K562 treated with DMSO at 1 percent for 24 hours (cell line): ENCODE results near the gene KRTAP4-4. TPM values are rescaled to one million over a fixed set of nuclear protein-coding genes. Genes with fewer than 3 reads are reported as not detected.

Source experiments
- total RNA-seq: library from RNA; unstranded; fragments of 300-600 nt; gene quantifications from 2 replicates; pipeline ENCODE4 v1.2.3, GENCODE V29; 2022; ENCODE audit warnings: low read depth; ENCODE audit not compliant: insufficient read depth

The KRTAP4-4 gene
- not detected in 2 replicates for total RNA-seq

GRCh38 chr17:41160648-41161047 lies at the start of gene KRTAP4-4:
TSS of gene KRTAP4-4 (minus strand) at chr17:41160748. CDS start at chr17:41160691, 57 bp downstream.

DNA sequence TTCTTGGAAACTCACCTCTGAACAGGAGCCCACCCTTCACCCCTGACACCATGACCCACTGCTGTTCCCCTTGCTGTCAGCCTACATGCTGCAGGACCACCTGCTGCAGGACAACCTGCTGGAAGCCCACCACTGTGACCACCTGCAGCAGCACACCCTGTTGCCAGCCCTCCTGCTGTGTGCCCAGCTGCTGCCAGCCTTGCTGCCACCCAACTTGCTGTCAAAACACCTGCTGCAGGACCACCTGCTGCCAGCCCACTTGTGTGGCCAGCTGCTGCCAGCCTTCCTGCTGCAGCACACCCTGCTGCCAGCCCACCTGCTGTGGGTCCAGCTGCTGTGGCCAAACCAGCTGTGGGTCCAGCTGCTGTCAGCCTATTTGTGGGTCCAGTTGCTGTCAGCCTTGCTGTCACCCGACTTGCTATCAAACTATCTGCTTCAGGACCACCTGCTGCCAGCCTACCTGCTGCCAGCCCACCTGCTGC lies 29.3 kb upstream of the KRTAP4-4 start, which contains the start of gene KRTAP9-1:
KRTAP9-1 (plus strand) TSS at position 51 of the 482 bp plus-strand sequence; CDS start at position 51, 0 bp downstream.

GRCh38 chr17:41184480-41184961 lies 24.0 kb upstream of the KRTAP4-4 start, which contains the start of gene KRTAP4-1:
TSS of gene KRTAP4-1 (minus strand) at chr17:41184911. CDS start at chr17:41184854, 57 bp downstream.

GRCh38 chr17:41177727-41178271 lies 17.3 kb upstream of the KRTAP4-4 start, which contains the start of gene KRTAP4-2:
TSS of gene KRTAP4-2 (minus strand) at chr17:41178221. CDS start at chr17:41178164, 57 bp downstream.

DNA sequence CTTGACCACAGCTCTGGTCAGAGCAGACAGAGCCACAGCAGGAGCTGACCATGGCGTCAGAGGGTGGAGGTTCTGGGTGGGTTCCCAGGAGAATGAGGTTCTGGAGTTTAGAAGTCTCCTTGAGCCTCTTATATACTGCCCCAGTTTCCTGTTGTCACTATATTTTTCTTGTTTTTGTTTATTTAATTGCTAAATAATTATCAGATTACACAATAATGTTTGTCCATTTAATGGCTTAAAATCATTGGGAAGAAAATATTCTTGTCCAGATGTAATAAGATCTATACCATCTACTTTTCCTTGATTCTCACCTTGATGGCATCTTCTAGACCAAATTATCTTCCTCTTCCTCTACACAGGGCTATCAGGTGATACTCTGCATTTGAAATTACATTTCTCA lies 7.6 kb upstream of the KRTAP4-4 start, which contains the start of gene KRTAP4-3:
KRTAP4-3 (minus strand) TSS at position 101 of the 400 bp plus-strand sequence; CDS start at position 52, 49 bp downstream.

GRCh38 chr17:41149652-41149985 lies 10.9 kb downstream of the KRTAP4-4 start, which contains the start of gene KRTAP4-5:
TSS of gene KRTAP4-5 (minus strand) at chr17:41149825. CDS start at chr17:41149767, 58 bp downstream.

DNA sequence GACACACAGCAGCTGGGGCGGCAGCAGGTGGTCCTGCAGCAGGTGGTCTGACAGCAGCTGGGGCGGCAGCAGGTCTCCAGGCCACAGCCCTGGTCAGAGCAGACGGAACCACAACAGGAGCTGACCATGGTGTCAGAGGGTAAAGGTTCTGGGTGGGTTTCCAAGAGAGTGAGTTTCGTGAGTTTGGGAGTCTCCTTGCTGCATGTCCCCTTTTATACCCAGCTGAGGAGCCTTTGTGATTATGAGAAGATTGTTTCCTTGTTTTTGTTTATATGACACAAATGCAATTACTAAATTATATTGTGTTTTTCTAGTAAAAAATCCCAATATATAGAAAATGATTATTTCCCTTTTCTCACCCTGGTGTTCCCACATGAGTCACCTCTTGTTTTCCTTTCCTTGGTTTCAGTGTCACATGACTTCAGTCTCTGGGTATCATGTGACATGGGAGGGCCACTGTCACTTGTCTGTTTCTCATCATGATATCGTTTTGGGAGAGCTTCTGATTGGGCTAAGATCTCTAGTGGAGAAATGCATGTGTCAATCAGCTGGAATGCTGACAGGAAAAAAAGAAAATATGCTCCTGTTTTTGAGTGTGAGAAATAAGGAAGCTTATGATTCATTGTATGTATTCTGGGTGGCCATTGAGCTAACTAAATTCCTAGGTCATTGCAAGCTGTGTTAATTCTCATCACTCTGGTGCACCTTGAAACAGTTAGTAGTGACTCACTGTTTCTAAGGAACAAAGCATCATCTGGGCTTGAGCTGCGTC lies 20.0 kb downstream of the KRTAP4-4 start, which contains the start of gene KRTAP4-6:
KRTAP4-6 (minus strand) TSS at position 185 of the 772 bp plus-strand sequence; CDS start at position 128, 57 bp downstream.

DNA sequence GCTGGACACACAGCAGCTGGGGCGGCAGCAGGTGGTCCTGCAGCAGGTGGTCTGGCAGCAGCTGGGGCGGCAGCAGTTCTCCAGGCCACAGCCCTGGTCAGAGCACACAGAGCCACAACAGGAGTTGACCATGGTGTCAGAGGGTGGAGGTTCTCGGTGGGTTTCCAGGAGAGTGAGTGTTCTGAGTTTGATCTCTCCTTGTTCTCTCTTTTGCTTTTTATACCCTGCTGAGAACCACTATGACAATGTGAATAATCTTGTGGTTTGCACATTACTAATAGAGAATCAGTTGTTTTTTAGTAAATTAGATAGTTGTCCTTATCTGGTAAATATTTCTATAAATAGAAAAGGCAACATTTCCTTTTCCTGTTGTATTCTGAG lies 36.6 kb downstream of the KRTAP4-4 start, which contains the start of gene KRTAP4-12:
KRTAP4-12 (minus strand) TSS at position 192 of the 381 bp plus-strand sequence; CDS start at position 132, 60 bp downstream.

GRCh38 chr17:41117846-41118386 lies 42.6 kb downstream of the KRTAP4-4 start, which contains the start of gene KRTAP4-11:
TSS of gene KRTAP4-11 (minus strand) at chr17:41118373. CDS start at chr17:41118315, 58 bp downstream.

Other genes starting within 250 kb of the KRTAP4-4 start
- not detected in 2 replicates for gene KRT23, start 223.1 kb downstream of the KRTAP4-4 start, total RNA-seq
- not detected in 2 replicates for gene KRT39, start 193.8 kb downstream of the KRTAP4-4 start, total RNA-seq
- gene KRT40, start 176.4 kb downstream of the KRTAP4-4 start, total RNA-seq = not detected in 2 replicates
- gene KRTAP3-3, start 166.6 kb downstream of the KRTAP4-4 start, total RNA-seq = not detected in 2 replicates
- not detected in 2 replicates for gene KRTAP3-2, start 160.8 kb downstream of the KRTAP4-4 start, total RNA-seq
- not detected in 2 replicates for gene KRTAP3-1, start 151.6 kb downstream of the KRTAP4-4 start, total RNA-seq
- not detected in 2 replicates for gene KRTAP1-5, start 133.5 kb downstream of the KRTAP4-4 start, total RNA-seq
- not detected in 2 replicates for gene KRTAP1-4, start 130.6 kb downstream of the KRTAP4-4 start, total RNA-seq
- gene KRTAP1-3, start 125.9 kb downstream of the KRTAP4-4 start, total RNA-seq = not detected in 2 replicates
- gene KRTAP1-1, start 119.3 kb downstream of the KRTAP4-4 start, total RNA-seq = not detected in 2 replicates
- gene KRTAP2-1, start 113.4 kb downstream of the KRTAP4-4 start, total RNA-seq = not detected in 2 replicates
- not detected in 2 replicates for gene KRTAP2-2, start 105.5 kb downstream of the KRTAP4-4 start, total RNA-seq
- not detected in 2 replicates for gene KRTAP2-3, start 100.6 kb downstream of the KRTAP4-4 start, total RNA-seq
- gene KRTAP2-4, start 94.9 kb downstream of the KRTAP4-4 start, total RNA-seq = not detected in 2 replicates
- gene KRTAP4-7, start 76.6 kb downstream of the KRTAP4-4 start, total RNA-seq = not detected in 2 replicates
- gene KRTAP4-8, start 62.6 kb downstream of the KRTAP4-4 start, total RNA-seq = not detected in 2 replicates
- not detected in 2 replicates for gene KRTAP4-16, start 58.5 kb downstream of the KRTAP4-4 start, total RNA-seq
- not detected in 2 replicates for gene KRTAP4-9, start 55.4 kb downstream of the KRTAP4-4 start, total RNA-seq
- gene KRTAP4-11, start 42.4 kb downstream of the KRTAP4-4 start, total RNA-seq = not detected in 2 replicates
- gene KRTAP4-12, start 36.6 kb downstream of the KRTAP4-4 start, total RNA-seq = not detected in 2 replicates
- not detected in 2 replicates for gene KRTAP4-6, start 20.2 kb downstream of the KRTAP4-4 start, total RNA-seq
- not detected in 2 replicates for gene KRTAP4-5, start 10.9 kb downstream of the KRTAP4-4 start, total RNA-seq
- gene KRTAP4-3, start 7.5 kb upstream of the KRTAP4-4 start, total RNA-seq = not detected in 2 replicates
- gene KRTAP4-2, start 17.5 kb upstream of the KRTAP4-4 start, total RNA-seq = not detected in 2 replicates
- gene KRTAP4-1, start 24.2 kb upstream of the KRTAP4-4 start, total RNA-seq = not detected in 2 replicates
- not detected in 2 replicates for gene KRTAP9-1, start 29.1 kb upstream of the KRTAP4-4 start, total RNA-seq
- not detected in 2 replicates for gene KRTAP9-2, start 65.9 kb upstream of the KRTAP4-4 start, total RNA-seq
- not detected in 2 replicates for gene KRTAP9-3, start 71.7 kb upstream of the KRTAP4-4 start, total RNA-seq
- gene KRTAP9-8, start 77.3 kb upstream of the KRTAP4-4 start, total RNA-seq = not detected in 2 replicates
- not detected in 2 replicates for gene KRTAP9-4, start 88.9 kb upstream of the KRTAP4-4 start, total RNA-seq
- not detected in 2 replicates for gene KRTAP9-9, start 94.6 kb upstream of the KRTAP4-4 start, total RNA-seq
- gene KRTAP9-6, start 104.6 kb upstream of the KRTAP4-4 start, total RNA-seq = not detected in 2 replicates
- gene KRTAP9-7, start 115.0 kb upstream of the KRTAP4-4 start, total RNA-seq = not detected in 2 replicates
- not detected in 2 replicates for gene KRTAP29-1, start 142.1 kb upstream of the KRTAP4-4 start, total RNA-seq
- gene KRTAP16-1, start 148.6 kb upstream of the KRTAP4-4 start, total RNA-seq = not detected in 2 replicates
- gene KRTAP17-1, start 155.0 kb upstream of the KRTAP4-4 start, total RNA-seq = not detected in 2 replicates
- gene KRT33A, start 190.1 kb upstream of the KRTAP4-4 start, total RNA-seq = not detected in 2 replicates
- gene KRT33B, start 209.1 kb upstream of the KRTAP4-4 start, total RNA-seq = not detected in 2 replicates
- not detected in 2 replicates for gene KRT34, start 221.6 kb upstream of the KRTAP4-4 start, total RNA-seq
- not detected in 2 replicates for gene KRT31, start 236.9 kb upstream of the KRTAP4-4 start, total RNA-seq